NCI-H82 treated with DMSO at 0.1 percent for 48 hours (cell line): ENCODE results near the gene DHCR24.

Source experiments
- DNase-seq: peaks from one replicate; lab custom pipeline; 2025; ENCODE audit not compliant: unreplicated experiment; lab: John Stamatoyannopoulos, UW

Gene DHCR24

GRCh38 chr1:54804471-54805132, 82.4 kb downstream of the DHCR24 start:
- no peak for DNase-seq

- DNase-seq, result no peak
Measured at GRCh38 chr1:54803761-54804470, 83.1 kb downstream of the DHCR24 start.

- DNase-seq, result no peak
Measured at GRCh38 chr1:54800899-54801759, 85.9 kb downstream of the DHCR24 start, which contains the start of gene TTC22. TTC22 (minus strand) TSS chr1:54801323; CDS start chr1:54801163, 160 bp downstream.

GRCh38 chr1:54800041-54800898, 86.7 kb downstream of the DHCR24 start:
- DNase-seq, result no peak
